HG02981 (cell line): ENCODE results near the gene CGB2.
"Not testable (repeated sequence)": the region's sequence is repeated elsewhere in the genome, so short reads cannot be mapped to it uniquely, and the experiment has no call there.

ENCODE experiments used
- ATAC-seq: cut with Tn5 transposase; IDR thresholded peaks from one replicate; pipeline ENCODE4 v1.9.1; 2021; ENCODE audit warnings: mild to moderate bottlenecking, moderate library complexity; ENCODE audit not compliant: unreplicated experiment

The CGB2 gene

DNA sequence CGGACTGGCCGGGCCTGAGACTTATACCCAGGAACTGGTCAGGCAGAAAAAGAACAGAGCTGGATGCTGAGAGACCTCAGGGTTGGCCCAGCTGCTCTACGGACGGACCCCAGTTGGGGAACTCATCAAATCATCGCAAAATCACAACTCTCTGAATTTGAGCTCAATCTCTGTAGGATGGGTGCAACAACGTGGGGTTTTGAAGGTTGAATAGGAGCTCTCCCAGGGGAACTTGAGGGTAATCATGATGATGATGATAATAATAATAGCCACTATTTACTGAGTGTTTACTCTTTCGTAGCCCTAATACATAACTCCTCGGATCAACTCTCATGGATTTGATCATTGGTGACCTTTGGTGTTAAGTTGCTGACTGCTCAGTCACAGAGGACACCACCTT lies 1.4 kb upstream of the CGB2 start:
- not testable (repeated sequence) for ATAC-seq

DNA sequence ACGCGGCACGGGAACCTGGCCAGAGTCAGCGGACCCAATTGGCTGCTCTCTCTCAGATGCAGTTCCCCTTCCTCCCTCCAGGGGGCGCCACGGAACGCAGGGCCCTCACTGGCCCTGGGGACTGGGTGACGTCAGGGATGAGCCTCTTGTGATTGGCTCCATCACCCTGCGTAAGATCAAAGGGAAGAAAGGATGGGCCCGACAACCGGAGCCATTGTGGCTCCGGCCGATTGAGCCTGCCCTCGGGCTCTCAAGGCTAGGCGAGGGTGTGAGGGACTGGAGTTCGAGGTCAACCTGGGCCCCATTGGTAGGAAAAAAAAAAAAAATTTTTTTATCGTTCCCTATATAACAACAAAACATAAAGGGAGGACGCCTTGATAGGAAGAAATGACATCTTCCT lies 5.1 kb downstream of the CGB2 start, which contains the start of gene CGB1:
TSS of gene CGB1 (minus strand) at position 81 of the 400 bp plus-strand sequence. CDS start 184 bp downstream, outside the sequence.
- not testable (repeated sequence) for ATAC-seq

DNA sequence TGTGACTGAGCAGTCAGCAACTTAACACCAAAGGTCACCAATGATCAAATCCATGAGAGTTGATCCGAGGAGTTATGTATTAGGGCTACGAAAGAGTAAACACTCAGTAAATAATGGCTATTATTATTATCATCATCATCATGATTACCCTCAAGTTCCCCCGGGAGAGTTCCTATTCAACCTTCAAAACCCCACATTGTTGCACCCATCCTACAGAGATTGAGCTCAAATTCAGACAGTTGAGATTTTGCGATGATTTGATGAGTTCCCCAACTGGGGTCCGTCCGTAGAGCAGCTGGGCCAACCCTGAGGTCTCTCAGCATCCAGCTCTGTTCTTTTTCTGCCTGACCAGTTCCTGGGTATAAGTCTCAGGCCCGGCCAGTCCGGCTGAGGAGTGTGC lies 6.4 kb downstream of the CGB2 start:
- ATAC-seq: not testable (repeated sequence)

DNA sequence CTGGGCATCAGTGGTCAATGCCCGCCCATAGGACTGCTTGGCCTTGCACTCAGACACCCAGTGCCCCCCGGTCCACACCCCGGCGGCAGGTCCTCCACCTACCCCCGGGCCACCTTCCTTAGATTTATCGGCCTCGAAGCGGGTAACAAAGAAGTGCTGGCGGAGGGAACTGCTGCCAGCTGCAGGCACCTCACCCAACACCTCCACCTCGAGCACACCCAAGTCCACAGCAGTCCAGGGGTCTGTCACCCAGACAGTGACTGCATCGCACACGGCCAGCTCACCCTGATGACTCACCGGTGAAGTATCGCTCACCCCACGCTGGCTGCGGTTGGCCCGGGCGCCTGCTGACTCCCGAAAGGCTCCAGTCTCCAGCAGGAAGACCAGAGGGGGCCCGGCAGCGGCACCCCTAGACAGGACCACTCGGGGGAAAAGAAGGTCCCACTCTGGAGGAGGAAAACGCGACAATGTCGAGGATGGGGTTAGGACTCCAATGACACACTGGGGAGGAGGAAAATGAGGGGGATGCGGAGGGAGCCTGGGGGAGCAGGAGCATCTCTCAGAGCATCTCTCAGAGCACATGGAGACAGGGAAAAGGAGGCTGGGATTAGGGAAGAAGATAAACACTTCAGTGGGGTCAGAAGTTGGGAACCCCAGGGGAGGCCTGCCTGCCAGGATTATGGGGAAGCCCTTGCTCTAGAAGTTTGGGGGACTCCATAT lies 7.0 kb downstream of the CGB2 start:
- not testable (repeated sequence) for ATAC-seq

DNA sequence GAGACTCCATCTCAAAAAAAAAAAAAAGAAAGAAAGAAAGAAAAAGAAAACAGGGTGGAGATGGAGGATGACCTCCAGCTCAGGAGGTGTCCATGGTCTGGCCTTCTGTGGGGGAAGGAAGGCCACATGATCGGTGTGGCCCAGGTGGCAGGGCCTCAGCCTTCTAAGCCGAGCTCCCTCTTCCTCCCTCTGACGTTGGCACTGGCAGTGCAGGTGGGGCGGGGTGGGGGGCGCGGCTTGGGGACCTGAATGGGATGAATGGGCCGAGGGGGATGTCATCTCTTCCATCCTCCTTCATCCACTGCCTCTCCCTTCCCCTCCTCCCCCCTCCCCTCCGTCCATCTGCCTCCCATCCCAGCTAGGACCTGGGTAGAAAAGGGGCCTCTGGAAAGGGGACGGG lies 8.0 kb downstream of the CGB2 start:
- ATAC-seq: not testable (repeated sequence)

DNA sequence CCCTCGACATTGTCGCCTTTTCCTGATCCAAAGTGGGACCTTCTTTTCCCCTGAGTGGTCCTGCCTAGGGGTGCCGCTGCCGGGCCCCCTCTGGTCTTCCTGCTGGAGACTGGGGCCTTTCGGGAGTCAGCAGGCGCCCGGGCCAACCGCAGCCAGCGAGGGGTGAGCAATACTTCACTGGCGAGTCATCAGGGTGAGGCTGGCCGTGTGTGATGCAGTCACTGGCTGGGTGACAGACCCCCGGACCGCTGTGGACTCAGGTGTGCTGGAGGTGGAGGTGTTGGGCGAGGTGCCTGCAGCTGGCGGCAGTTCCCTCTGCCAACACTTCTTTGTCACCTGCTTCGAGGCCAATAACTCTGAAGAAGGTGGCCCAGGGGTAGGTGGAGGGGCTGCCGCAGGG lies 10.5 kb downstream of the CGB2 start:
- ATAC-seq: no peak

DNA sequence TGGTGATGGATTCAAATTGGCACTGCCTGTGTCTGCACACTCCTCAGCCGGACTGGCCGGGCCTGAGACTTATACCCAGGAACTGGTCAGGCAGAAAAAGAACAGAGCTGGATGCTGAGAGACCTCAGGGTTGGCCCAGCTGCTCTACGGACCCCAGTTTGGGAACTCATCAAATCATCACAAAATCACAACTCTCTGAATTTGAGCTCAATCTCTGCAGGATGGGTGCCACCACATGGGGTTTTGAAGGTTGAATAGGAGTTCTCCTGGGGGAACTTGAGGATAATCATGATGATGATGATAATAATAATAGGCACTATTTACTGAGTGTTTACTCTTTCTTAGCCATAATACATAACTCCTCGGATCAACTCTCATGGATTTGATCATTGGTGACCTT lies 11.0 kb downstream of the CGB2 start:
- ATAC-seq: not testable (repeated sequence)

DNA sequence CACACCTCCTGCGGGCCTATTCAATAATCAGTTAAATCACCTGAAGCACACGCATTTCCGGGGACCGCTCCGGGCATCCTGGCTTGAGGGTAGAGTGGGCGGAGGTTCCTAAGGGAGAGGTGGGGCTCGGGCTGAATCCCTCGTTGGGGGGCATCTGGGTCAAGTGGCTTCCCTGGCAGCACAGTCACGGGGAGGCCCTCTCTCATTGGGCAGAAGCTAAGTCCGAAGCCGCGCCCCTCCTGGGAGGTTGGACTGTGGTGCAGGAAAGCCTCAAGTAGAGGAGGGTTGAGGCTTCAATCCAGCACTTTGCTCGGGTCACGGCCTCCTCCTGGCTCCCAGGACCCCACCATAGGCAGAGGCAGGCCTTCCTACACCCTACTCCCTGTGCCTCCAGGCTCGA lies 11.9 kb downstream of the CGB2 start, which contains the start of gene CGB5:
TSS of gene CGB5 (plus strand) at position 301 of the 400 bp plus-strand sequence. CDS start 362 bp downstream, outside the sequence.
- ATAC-seq: not testable (repeated sequence)

DNA sequence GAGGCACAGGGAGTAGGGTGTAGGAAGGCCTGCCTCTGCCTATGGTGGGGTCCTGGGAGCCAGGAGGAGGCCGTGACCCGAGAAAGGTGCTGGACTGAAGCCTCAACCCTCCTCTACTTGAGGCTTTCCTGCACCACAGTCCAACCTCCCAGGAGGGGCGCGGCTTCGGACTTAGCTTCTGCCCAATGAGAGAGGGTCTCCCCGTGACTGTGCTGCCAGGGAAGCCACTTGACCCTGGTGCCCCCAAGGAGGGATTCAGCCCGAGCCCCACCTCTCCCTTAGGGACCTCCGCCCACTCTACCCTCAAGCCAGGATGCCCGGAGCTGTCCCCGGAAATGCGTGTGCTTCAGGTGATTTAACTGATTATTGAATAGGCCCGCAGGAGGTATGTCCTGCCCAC lies 17.3 kb downstream of the CGB2 start, which contains the start of gene CGB8:
TSS of gene CGB8 (minus strand) at position 101 of the 400 bp plus-strand sequence. CDS start 372 bp downstream, outside the sequence.
- not testable (repeated sequence) for ATAC-seq

DNA sequence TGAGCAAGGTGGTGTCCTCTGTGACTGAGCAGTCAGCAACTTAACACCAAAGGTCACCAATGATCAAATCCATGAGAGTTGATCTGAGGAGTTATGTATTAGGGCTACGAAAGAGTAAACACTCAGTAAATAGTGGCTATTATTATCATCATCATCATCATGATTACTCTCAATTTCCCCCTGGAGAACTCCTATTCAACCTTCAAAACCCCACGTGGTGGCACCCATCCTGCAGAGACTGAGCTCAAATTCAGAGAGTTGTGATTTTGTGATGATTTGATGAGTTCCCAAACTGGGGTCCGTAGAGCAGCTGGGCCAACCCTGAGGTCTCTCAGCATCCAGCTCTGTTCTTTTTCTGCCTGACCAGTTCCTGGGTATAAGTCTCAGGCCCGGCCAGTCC lies 18.1 kb downstream of the CGB2 start:
- not testable (repeated sequence) for ATAC-seq

DNA sequence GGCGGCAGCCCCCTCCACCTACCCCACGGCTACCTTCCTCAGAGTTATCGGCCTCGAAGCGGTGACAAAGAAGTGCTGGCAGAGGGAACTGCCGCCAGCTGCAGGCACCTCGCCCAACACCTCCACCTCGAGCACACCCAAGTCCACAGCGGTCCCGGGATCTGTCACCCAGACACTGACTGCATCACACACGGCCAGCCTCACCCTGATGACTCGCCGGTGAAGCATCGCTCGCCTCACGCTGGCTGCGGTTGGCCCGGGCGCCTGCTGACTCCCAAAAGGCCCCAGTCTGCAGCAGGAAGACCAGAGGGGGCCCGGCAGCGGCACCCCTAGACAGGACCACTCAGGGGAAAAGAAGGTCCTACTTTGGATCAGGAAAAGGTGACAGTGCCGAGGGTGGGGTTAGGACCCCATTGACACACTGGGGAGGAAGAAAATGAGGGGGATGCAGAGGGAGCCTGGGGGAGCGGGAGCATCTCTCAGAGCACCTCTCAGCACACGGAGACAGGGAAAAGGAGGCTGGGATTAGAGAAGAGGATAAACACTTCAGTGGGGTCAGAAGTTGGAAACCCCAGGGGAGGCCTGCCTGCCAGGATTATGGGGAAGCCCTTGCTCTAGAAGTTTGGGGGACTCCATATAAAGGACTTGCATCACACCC lies 18.8 kb downstream of the CGB2 start:
- not testable (repeated sequence) for ATAC-seq

DNA sequence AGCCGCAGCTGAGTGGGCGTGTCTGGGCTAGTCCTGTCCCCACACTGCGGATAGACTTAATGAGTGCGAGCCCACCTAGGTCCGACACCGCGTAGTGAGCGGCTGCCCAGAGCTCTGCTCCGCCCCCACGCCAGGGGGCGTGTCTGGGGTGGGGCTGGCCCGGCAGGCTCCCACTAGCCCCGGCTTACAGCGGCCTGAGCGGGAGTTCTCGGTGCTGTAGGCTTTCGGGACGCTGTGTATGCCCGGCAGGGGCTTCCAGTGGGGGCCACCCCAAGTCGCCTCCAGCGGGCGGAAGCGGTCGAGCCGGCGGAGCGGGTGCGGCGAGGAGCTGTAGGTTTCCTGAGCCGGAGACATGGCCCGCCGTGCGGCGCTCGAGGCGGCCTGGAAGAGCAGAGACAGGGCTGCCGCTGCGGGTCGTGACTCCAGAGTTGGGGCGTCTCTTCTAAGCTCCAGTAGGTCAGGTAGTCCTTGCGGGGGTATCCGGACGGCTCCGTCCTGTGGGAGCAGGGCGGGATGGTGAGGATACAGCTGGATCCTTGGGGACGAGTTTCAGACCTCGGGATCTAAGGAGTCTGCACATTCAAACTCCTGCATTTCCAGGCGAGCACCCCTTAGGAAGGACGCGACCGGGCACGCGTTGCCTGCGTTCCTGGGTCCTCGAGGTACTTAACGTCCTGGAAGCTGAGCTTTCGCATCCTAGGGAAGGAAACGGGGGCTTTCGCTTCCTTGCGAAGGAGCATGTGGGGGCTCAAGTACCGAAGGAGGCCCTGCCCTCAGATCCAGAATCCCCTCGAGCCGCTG lies 24.6 kb downstream of the CGB2 start:
- ATAC-seq: no peak

DNA sequence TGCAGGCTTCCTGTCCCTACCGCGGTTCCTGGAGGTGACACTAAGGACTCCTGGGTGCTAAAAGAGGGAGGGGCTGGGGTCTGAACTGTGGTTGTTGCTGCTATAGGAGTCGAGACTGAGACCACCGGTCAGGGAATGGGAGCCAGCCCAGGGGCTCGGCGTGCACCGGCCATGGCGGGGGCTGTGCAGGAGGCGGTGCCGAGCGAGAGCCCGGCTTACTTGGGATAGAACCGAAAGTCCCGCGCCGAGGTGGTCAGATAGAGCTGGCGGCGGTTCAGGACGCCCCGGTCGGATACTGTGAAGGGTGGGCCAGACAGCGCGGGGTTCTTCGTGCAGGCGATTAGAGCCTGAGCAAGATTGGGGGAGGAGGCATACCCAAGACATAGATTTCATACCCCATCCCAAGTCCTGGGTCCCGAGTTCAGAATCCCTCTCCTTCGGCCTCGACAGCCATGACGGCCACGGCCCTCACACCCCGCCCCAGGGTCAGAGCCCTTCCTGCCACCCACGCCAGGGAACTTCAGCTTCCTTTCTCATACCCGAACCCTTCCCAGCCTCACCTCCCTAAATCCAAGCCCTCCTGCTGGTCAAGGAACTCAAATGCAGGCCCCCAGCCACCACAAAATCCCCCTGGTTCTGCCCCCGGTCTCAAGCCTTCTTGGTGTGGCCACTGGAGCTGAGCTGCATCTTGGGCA lies 25.4 kb downstream of the CGB2 start:
- not testable (repeated sequence) for ATAC-seq

DNA sequence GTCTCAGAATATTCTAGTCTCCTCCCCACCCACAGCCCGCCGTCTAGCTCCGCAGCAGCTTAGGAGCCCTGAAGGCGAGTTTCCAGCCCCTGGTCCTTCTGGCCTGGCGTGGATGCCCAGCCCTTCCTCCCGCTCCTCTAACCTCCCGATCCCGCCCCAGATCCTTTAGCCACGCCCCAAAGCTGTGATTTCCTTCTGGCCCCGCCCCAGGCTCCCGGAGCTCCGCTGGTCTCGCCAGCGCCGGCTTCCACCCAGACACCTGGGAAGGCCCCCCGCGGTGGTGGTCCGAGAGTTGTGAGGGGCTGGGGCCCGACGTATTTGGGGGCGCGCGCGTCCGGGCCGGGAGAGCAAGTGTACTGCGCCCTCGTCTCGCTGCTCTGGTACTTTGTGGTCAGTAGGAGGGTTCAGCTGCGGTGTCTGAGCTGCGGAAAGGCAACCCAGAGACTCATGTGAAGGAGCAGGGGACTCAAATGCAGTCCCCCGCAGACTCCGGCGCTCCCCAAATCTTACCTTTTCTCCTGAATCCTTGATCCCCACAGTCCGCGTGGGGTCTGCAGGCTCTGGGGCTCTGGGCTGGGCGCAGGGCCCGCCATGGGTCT lies 26.0 kb downstream of the CGB2 start, which contains the start of gene CGB7:
TSS of gene CGB7 (minus strand) at position 114 of the 599 bp plus-strand sequence. CDS start 2,374 bp downstream, outside the sequence.
- no peak for ATAC-seq

DNA sequence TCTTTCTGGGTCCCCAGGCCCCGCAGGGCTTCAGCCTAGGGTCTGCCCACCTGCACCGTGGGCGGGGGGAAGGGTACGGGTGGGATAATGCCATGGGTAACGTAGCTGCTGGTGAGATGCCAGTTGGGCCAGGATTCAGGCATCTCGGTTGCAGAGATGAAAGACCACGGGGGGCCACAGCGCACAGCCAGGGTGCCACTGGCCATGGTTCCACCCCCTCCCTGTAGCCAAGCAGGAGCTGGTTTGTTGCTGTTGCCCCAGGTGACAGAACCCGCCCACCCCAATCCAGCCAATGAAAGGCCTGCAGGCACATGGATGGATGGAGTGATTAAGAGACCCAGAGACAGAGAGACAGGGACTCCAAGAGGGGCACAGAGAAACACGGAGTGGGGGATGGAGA lies 26.9 kb downstream of the CGB2 start:
- no peak for ATAC-seq

DNA sequence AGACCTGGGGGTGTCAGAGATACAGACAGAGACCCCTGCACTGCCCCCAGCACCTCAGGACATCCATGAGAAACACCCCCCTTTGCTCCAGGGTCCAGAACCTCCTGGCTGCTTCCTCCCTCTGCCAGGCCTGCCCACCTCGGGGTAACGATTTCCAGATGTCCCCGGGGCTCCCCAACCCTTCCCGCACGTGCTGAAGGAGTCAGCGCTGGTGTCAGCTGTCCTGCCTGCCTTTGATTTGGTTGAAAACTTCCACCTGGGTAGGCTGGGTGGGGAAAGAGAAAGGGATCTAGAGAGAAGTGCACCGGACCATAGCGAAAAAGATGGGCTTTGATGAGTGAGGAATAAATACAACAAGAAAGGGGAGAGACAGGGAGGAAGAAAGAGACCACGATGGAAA lies 27.4 kb downstream of the CGB2 start:
- ATAC-seq: no peak

DNA sequence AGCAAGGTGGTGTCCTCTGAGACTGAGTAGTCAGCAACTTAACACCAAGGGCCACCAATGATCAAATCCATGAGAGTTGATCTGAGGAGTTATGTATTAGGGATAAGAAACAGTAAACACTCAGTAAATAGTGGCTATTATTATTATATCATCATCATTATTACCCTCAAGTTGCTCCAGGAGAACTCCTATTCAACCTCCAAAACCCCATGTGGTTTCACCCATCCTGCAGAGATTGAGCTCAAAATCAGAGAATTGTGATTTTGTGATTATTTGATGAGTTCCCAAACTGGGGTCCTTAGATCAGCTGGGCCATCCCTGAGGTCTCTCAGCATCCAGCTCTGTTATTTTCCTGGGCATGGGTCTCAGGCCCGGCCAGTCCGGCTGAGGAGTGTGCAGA lies 29.3 kb downstream of the CGB2 start:
- no peak for ATAC-seq

DNA sequence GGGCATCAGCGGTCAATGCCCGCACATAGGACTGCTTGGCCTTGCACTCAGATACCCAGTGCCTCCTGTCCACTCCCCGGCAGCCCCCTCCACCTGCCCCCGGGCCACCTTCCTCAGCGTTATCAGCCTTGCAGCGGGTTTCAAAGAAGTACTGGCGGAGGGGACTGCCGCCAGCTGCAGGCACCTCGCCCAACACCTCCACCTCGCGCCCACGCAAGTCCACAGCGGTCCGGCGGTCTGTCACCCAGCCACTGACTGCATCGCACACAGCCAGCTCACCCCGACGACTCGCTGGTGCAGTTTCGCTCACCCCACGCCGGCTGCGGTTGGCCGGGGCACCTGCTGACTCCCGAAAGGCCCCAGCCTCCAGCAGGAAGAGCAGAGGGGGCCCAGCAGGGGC lies 29.8 kb downstream of the CGB2 start:
- no peak for ATAC-seq

DNA sequence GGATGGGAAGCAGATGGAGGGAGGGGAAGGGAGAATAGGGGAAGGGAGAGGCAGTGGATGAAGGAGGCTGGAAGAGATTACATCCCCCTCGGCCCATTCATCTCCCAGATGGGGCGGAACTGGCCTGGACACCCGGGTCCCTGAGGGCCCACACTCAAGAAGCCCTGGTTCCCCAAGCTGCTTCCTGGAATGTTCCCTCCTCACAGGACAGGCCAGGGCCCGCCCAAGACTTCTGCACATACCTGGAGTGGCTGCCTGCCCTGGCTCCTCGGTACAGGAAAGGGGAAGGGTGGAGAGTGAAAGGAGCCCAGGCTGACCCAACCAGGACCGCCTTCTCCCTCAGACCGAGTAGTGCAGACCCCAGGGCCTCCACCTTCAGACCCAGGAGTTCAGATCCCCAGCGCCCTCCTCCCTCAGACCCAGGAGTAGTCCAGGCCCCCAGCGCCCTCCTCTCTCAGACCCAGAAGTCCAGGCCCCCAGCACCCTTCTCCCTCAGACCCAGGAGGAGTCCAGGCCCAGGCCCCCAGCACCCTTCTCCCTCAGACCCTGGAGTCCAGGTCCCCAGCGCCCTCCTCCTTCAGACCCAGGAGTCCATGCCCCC lies 32.4 kb downstream of the CGB2 start:
- no peak for ATAC-seq
